TTC549 (cell line): ENCODE measurements around the gene SECTM1.

ENCODE experiments used
- FAIRE-seq: peaks from 2 replicates; lab custom pipeline; 2012; peaks lifted over from hg19 to GRCh38; lab: Jason Lieb, UNC

The SECTM1 gene

DNA sequence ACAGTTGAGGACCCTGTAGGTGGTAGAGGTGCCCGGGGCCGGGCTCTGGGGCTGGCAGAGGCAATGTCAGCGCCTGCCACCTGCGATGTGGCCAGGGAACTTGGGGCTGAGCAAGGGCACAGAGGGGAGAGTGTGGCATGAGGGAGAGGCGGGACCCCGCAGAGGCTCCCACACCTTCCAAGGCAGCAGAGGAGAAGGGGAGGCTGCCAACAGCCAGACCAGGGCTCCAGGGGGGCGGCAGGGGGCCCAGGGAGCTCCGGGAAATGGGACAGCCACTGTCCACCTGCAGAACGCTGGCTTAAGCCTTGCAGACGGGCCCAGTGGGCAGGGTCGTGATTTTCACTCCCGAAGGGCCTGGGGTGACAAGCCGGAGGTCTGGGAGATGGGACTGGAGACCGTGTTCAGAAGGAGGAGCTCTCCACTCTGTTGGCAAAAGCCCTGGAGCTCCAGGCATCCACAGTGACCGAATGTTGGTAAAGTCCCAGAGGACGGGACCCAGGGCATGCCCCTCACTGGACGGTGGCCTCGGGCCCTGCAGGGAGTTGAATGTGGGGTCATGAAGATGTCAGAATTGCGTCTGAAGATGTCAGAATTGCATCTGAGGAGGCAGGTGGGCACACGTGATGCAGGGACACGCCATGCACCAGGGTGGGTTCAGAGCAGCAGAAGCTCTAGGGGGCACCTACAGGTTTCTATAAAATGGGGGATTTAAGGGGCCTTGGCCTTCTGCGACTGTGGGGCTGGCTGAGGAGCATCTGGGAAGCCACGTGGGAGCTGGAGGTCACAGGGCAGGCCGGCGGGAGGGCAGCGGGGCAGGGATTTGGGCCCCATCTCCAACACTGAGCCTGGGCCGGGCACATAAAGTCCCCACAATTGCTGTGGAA, 34.8 kb downstream of the SECTM1 start:
- FAIRE-seq = no peak

DNA sequence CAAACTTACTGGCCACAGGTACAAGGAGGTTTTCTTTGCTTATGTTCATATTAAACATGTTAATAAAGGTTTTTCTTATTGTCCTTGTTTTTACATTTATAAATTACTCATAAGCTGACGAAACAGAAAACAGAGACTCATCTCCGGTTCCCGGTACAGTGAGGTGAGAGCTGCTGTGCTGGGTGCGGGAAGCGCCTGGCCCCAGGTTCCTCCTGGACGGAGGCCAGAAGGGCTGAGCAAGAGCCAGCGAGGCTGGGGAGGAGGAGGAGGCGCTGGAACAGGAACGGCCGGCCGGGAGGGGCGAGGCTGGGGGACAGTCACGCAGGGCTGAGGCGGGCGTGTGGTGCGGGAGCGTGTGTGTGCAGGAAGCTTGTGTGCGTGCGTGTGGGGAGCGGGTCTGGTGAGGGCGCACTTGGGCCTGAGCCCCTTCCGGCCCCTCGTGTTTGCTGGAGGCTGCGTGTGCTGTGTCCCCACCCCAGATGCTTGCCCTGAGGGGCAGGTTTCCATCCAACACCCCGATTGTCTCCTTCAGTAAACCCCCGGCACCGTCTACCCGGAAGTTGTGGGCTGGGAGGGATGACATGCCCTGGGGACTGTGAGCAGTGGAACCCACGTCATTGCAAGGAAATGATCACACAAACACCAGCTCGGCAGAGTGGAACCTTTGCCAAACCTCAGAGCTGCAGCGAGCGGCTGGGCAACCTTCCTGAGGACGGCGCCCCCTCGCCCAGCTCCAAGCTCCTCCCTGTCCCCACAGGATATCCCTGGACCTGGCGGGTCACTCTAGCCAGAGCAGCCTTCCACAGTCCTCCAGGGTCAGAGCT, 35.6 kb downstream of the SECTM1 start:
- FAIRE-seq = no peak

DNA sequence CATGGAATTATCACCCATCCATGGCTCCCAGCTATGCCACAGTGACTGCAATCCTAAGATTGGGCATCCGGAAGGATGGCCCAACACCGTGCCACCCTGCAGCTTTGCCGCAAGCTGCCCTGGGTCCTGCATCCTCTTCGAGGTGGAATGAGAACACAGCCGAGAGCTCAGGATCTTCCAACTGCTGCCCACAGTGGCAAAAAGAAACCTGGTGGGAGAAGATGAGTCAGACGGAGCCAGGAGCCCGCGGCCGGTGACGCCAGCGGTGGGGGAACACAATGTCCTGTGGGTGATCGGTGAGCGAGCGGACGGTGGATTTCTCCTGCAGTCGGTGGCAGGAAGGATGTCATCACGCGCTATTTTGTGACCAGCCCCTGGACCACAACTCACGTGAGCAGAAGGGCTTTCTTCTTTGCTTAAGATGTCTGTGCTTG, 36.3 kb downstream of the SECTM1 start:
- no peak for FAIRE-seq

DNA sequence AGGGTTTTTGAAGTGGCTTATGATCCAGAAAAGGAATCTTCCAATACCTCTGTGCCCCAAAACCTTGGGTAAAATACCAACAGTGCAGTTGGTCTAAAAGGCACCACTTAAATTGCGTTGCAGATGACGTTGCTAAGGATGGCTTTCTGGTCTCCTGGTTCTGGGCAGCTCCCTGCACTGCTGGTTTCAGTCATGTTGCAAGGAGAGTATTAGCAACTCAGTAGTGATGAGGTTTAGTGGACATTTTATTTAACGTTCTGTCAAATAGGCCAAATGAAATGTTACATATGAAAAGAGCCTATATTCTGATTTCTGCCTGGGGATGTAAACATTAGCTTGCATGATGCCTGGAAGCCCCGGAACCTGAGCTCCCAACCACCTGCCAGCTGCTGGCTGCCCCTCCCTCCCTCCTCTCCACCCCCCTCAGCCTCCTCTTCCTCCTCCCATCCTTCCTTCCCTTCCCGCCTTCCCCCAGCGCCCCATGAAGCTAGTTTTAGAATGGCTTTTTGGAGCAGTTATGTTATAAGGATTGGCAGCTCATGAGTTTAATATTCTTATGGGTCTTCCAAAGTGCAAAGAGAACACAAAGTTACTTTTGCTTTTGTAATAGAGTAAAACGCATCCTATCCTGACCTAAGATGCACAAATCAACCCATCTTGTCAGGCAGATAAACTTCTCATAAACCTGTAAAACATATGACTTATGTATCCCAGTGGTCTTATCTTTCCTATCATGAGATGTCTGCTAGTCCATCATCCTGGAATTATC, 36.9 kb downstream of the SECTM1 start:
- FAIRE-seq = no peak

DNA sequence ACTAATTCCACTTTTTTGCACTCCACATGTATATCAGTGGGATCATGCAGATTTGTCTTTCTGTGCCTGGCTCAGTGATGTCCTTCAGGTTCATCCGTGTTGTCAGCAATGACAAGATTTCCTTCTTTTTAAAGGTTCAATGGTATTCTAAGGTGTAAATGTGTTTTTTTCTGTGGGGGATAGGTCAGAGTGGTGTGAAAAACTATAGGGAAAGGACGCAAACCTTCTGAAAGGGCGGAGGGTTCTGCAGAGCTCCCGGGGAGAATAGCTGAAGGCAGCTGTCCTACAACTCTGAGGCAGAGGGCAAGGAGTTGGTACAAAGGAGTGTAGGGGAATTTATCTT, 38.1 kb downstream of the SECTM1 start:
- no peak for FAIRE-seq

DNA sequence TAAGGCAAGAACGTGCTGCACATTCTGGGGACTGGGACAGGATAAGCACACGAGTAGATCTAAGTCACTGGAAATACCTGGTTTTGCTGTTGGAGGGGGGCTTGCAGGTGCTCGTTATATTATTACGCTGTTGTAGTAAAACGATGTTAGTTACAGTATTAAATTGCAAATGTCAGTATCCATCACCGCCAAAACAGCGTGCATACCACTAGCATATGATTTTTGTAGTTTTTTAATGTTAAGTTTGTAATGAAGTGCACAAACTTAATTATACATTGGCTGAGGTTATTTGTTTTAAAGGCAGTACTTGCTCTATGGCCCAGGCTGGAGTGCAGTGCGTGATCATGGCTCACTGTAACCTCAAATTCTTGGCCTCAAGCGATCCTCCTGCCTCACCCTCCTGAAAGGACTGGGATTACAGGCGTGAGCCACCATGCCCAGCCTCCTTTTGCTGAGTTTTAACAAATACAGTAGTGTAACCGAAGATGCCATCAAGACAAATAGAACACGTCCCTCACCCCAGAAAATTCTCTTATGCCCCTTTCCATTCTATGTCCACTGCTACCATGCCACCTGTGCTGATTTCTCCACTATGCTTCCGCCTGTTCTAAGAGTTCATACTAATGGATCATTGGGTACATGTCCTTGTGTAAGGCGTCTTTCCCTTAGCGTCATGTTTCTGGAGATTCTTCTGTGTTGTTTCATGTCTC, 39.3 kb downstream of the SECTM1 start:
- no peak for FAIRE-seq

DNA sequence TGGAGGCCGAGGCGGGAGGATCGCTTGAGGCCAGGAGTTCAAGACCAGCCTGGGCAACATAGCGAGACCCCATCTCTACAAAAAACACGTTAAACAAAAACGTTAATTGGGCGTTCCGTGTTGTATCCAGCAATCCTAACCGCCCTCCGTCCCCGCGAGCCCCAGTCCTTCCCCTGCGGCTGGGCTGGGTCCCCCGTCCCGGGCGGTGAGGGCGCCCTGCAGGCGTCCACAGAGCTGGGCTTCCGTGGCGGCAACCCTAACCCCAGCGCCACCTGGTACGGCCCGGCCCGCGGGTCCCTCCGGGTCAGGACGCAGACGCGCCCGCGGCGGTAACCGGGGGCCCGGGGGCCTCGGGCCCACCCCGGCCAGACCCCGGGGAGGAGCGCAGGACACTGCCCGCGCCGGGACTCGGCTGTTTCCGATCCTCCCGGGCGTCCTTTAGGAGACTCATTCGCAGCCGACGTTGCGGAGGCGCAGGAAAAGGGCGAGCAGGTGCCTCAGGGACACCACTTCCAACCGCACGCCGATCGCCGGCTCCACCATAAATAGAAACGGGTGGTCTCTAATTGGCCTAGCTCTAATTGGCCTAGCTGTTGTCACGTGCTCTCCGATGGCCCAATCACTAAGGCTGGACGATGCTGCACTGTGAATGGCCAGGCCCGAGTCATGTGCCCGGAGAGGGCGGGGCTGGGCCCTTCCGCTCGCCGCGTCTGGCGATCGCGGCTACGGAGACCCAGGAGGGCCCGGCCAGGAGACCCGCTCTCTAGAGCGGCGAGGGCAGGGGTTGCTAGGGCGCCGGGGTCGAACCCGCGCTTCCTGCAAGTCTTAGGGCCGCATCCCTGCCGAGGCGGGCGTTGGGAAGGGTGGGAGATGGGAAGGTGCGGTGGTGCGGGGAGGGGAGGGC, 41.1 kb downstream of the SECTM1 start:
- peak; percentile 29 for FAIRE-seq

DNA sequence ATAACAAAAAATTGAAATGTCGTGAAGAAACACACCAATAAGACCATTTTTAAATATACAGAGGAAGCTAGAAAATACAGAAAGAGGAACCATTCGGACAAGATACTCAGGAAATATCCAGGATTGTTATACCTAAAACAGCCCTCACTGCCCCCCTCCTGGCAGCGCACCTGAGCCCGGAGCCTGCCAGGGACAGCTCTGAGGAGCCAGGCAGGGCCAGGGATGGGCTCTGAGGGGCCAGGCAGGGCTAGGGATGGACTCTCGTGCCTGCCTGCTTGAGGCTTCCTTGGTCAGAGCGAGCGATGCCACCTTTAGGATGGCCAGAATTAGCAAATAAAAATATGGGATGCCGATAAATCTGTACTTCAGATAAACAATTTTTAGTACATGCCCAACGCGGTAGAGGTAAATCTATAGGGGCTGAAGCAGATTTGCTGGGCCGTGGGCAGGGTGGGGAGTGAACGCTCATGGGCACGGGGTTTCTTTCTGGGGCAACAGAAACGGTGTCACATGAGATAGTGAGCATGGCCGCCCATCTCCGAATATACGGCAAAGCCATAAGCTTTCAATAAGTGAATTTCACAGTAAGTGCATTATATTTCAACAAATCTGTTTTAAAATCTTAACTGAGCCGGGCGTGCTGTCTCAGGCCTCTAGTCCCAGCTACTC, 41.9 kb downstream of the SECTM1 start:
- FAIRE-seq = no peak

DNA sequence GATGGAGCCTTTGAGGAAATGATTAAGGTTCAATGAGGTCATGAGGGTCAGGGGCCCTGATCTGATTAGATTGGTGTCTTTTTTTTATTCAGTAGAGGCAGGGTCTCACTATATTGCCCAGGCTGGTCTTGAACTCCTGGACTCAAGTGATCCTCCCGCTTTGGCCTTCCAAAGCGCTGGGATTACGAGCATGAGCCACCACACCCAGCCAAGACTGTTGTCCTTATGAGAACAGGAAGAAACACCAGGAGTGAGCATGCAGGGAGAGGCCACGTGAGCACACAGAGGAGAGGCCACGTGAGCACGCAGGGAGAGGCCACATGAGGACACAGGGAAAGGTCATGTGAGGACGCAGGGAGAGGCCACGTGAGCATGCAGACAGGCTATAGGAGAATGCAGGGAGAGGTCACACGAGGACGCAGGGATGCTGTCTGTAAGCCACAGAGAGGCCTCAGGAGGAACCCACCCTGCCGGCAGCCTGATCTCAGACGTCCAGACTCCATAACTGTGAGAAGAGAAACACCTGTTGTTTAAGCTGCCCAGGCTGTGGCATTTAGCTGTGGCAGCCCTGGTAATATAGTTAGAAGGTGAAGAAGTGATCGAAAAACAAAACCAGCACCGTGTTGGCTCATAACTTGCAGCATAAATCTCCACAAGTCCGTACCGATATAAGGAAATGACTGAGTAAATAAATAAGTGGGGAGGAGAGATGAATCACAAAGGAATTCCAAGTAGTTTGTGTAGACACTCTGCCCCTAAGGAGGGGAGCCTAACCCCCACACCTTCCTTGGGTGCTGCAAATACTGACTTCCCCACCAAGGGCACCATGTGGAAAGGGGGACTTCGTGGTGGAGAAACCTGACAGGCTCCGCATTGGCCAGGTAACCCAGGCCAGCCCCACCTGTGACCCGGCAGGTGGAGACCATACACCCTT, 45.4 kb downstream of the SECTM1 start:
- no peak for FAIRE-seq

DNA sequence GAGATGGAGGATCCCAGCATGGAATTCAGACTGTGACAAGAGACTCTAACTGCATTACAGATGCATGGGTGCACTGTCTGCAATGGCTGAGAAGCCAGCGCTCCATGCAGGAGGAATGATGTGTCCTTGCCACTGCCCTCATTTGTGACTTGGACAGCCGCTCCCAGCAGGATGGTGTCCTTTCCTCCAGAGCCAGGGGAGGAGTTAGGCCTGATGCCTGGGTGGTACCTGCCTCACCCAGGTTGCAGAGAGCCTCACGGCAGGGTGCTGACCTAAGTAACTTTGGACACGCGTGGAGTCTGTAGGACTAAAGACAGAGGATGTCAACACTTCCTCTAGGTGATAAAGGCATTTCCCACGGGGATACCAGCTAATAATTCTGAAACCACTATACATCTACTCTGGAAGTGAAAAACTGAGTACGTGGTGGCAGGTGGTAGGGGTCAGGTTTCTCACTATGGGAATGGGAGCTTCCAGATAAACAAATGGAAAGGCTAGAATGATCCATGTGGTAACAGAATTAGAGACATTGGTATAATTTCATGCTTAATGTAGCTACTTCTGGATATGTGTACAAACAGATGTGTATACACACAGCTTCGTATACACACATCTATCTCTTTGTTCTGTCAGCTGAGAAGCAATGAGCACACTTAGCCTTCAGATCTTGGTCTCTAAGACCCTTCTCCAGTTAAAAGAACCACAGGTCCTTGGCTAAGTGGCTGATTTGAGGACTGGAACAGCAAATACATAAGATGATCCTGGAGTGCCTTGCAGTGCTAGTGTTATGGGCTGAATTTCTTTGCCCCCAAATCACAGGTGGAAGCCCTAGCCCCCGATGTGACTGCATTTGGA, 46.3 kb downstream of the SECTM1 start:
- FAIRE-seq = no peak

DNA sequence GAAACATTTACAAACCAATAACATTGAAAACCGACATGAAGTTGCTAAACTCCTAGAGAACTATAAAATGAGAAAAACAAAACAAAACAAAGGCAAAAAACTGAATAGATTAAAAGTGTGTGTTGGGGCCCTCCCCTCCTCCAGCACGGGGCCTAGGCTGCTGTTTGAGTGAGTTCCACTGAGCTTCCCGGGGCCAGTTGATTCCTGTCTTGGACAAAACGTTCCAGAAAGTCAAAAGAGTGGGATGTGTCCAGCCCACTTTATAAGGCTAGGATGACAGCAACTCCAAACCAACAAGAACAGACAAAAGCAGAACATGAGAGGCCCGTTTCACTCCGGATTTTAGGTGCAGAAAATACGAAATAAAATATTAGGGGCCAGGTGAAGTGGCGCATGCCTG, 48.4 kb downstream of the SECTM1 start:
- no peak for FAIRE-seq

DNA sequence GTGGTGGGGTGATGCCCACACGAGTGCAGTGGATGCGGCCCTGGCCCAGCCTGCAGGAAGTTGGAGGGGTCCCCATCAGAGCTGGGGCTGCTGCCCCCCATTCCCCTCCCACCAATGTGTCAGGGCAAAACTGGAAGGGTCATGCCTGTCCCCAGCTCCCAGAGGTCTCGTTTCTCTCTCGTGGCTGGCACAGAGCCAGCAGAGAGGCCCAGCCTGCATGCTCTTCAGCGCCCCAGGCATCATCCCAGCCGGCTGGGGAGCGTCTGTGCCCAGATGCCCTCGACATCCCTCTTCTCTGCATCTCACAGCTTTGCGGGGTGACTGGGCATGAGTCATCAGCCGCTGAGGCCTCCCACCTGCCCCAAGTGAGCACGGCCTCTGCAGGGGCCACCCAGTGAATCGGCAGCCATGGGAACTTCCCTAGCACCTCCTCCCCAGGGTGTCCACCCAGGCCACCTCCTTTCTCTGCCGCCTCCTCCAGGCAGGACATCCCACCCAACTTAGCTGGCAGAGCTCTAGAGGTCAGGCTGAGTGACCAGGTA, 50.3 kb downstream of the SECTM1 start:
- FAIRE-seq = no peak

DNA sequence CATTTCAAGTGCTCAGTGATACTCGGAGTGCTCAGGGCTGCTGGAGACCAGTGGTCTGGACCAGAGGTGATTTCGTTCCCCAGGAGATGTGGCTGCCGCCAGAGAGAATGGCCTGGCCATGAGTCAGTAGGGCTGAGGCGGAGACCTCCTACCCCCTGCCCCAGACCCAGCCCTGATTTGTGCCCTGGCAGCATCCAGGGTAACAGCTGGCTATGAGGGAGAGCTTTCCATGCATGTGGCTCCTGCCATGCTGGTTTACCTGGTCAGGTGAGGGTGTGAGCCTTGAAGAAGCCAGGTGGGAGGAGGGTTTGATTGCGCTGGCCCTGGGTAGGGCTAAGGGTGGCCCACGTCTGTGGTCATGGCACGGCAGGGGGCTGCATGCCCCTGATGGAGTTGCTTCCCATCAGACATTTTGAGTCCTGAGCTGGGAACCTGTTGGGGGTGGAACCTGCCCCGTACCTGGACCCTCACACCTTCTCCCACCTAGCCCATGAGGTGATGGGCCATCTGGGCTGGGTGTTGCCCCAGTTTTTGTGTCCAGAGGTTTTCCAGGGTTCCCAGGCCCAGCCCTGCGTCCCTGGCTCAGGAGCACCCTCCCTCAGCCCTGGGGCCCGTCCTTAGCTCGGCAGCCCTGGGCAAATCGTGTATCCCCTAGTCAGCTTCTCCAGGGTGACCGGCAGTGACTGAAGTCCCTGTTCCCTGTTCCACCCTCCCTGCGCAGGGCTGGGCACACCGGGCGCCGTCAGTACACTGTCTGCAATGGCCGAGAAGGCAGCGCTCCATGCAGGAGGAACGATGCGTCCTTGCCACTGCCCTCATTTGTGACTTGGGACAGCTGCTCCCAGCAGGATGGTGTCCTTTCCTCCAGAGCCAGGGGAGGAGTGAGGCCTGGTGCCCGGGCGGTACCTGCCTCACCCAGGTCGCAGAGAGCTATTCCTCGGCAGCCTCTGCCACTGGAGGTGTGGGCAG, 51.0 kb downstream of the SECTM1 start:
- FAIRE-seq = no peak

DNA sequence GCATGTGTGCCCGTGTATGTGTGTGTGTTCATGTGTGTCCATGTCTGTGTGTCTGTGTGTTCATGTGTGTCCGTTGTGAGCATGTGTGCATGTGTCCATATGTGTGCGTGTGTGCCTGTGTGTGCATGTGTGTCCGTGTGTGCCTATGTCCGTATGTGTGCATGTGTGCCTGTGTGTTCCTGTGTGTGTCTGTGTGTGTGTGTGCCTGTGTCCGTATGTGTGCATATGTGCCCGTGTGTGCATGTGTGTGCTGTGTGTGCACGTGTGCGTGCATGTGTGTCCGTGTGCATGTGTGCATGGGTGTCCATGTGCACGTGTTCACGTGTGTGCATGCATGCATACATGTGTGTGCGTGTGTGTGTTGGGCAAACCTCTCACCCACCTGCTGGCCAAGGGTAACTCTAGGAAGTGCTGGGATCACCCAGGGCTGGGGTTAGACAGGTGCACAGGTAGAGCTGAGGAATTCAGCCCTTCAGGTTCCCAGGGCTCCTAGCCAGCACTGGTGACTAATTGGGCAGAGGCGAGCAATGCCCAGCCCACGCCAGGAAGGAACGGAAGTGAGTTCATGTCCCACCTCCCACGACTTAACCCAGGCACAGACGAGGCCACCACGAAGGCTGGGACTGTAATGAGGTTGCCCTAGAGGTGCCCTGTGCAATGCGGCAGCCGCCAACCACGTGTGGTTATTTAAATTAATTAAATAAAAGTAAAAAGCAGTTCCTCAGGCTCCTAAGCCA, 51.9 kb downstream of the SECTM1 start:
- FAIRE-seq = no peak

DNA sequence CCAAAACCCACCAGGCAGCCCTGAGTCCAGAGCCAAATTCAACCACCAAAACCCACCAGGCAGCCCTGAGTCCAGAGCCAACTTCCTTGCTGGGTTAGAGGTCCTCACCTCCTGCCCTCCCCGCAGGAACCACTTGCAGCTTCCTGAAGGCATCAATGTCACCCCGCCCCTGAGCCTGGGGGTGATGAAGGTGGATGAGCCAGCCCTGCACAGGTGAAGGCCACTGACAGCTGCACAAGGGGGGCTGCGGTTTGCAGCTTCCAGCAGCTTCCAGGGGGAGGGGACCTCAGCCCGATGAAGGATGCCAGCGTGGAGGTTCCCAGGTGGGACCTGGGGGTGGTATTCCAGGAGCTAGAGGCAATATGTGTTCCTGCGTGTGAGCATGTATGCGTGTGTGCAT, 52.5 kb downstream of the SECTM1 start:
- FAIRE-seq = no peak

DNA sequence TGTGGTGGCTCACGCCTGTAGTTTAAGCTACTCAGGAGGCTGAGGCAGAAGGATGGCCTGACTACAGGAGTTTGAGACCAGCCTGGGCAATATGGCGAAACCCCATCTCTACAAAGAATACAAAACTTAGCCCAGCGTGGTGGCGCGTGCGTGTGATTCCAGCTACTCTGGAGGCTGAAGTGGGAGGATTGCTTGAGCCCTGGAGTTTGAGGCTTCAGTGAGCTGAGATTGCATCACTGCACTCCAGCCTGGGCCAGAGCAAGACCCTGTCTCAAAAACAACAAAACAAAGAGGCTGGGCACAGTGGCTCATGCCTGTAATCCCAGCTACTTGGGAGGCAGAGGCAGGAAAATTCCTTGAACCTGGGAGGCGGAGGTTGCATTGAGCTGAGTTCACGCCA, 53.0 kb downstream of the SECTM1 start:
- FAIRE-seq = no peak
